ENCODE data around the gene TSSC4.
"Not testable (repeated sequence)": the region's sequence is repeated elsewhere in the genome, so short reads cannot be mapped to it uniquely, and the experiment has no call there.

DNA sequence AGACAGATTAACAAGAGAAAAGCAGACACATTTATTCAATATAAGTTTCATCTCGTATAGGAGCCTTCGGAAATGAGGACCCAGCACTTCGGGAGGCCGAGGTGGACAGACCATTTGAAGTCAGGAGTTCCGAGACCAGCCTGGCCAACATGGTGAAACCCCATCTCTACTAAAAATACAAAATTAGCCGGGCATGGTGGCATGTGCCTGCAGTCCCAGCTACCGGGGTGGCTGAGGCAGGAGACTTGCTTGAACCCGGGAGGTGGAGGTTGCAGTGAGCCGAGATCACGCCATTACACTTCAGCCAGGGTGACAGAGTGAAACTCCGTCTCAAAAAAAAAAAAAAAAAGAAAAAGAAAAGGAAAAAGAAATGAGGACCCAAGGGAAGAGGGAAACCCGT is 36.2 kb upstream of the TSSC4 start:
- TF ChIP-seq, protein P1, sequence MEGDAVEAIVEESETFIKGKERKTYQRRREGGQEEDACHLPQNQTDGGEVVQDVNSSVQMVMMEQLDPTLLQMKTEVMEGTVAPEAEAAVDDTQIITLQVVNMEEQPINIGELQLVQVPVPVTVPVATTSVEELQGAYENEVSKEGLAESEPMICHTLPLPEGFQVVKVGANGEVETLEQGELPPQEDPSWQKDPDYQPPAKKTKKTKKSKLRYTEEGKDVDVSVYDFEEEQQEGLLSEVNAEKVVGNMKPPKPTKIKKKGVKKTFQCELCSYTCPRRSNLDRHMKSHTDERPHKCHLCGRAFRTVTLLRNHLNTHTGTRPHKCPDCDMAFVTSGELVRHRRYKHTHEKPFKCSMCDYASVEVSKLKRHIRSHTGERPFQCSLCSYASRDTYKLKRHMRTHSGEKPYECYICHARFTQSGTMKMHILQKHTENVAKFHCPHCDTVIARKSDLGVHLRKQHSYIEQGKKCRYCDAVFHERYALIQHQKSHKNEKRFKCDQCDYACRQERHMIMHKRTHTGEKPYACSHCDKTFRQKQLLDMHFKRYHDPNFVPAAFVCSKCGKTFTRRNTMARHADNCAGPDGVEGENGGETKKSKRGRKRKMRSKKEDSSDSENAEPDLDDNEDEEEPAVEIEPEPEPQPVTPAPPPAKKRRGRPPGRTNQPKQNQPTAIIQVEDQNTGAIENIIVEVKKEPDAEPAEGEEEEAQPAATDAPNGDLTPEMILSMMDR (conservative IDR thresholded peaks at IDR 0.05; ENCODE audit: low read length), result not testable (repeated sequence)
- not testable (repeated sequence) for TF ChIP-seq EZH2phosphoT487 (IDR thresholded peaks at IDR 0.05; ENCODE audit: borderline replicate concordance, low read depth, low read length)

Data from OCI-LY7 (cell line).